ENCODE data around the gene PREX1.
"Not testable (repeated sequence)": the region's sequence is repeated elsewhere in the genome, so short reads cannot be mapped to it uniquely, and the experiment has no call there.

Gene PREX1

GRCh38 chr20:48599106-48599747, 228.6 kb downstream of the PREX1 start:
- no peak for DNase-seq

DNA sequence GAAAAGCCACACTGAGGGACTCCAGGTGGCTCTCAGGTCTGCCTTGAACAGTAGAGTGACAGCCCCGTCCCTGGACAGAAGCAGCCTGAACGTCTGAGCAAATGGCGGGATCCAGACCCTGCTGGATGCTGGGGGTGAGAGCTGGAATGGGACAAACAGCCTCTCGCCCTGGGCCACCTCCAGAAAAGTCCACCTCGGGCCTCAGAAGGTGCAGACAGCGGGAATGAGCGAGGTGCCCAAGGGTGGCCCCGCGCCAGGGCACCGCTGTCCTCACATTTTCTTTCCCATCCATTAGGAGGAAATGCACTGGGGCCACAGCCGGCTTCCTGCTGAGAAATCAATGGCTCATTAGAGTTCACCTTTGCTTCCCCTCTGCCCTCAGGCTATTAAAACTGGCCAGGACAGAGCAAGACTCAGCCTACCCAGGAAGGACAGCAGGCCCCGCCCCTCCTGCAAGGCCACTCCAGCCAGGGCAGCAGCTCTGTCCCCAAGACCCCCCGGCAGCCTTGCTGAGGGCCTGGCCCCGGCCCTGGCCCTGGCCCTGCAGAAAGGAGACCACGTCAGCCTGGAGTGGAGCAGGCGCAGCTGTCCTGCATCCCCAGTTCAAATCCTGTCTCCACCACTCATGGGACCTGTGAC, 229.4 kb downstream of the PREX1 start:
- not testable (repeated sequence) for DNase-seq

DNA sequence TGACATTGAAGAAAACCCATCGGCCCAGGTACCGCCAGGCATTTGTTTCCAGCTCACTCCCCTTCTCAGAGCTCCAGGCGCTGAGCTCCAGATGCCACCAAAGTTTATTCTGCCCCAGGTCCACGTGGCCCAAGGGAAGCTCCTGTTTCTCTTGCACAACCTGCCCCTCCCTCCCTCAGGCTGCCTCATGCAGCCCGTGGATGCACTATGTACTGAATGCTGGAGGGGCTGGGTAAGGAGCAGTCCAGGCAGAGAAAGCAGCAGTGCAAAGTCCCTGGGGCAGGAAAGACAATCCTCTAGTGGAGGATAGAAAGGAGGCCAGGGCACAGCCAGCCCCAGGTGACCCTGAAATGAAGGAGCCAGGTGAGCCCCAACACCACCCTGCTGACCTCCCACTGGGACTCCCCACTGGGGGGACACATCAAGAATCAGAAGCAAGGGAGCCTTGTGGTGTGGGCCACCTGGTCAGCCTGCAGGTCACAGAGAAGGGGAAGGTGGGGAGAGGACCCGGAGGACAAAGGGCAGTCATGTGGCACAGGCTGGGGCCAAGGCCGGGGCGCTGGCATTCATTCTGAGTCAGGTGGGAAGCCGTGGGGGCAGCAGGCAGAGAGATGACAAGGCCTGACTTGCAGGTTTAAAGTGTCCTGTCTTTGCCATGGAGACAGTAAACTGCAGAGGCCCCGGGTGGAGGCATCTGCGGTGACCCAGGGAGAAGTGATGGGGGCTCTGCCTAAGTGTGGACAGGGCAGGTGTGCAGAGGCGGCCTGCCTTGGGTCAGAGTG, 230.1 kb downstream of the PREX1 start:
- DNase-seq = no peak

DNA sequence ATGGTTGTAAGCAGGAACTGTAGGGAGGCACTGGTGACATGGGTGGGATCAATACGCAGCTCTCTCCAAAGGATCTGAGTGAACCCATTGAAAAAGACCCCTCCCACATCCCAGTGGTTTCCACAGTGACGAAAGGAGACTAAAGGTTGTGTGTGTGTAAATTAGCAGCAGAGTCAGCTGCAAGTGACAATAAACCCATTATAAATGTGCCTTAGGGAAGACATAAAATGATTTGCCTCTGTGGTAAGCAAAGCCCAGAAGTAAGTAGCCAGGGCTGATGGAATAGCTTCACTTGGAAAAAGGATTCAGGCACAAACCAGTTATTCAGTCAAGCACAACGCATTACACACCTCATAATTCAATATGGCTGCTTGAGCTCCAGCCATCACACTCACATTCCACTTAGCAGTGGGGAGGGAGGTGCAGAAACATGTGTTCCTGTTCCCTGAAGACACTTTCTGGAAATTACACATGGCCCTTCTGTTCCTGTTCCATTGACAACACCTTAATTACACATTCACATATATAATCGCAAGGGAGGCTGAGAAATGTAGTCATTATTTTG, 231.4 kb downstream of the PREX1 start:
- DNase-seq = no peak

DNA sequence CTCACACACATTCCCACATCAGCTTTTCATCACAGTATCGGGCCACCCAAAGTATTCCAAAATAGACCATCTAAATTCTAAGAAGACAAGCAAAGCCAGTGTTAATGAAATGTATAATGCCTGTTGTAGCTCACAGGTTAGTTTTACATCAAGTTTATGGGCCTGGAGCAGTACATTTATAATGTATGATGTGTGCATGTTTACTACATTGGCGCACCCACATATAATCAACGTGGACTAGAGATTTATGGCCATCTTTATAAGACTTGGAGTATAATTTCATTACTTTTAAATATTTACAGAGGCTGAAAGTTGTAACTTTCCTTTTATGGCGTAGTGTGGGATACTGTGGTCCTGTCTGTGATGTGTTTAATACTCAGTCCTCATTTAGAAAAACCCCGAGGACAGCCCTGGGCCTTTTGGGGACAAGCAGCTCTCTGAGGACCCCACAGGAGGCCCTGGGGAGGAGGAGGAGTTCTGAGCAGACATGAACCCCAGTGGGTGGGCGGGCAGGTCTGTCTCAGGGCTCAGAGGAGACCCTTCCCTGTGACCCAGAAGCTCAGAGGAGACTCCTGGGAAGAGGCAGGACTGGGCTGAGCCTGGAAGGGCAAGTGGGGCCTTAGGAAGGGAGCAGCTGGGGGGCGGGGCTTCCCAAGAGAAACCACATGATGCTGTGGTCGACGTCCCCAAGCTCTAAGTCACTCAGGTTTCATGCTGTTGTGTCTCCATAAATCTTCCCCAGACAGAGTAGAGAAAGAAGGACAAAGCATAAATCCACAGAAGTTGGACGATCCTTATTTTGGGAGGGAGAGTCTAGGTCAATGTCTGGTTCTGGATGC, 232.1 kb downstream of the PREX1 start:
- DNase-seq = no peak

GRCh38 chr20:48594533-48594932, 233.3 kb downstream of the PREX1 start:
- DNase-seq = no peak

DNA sequence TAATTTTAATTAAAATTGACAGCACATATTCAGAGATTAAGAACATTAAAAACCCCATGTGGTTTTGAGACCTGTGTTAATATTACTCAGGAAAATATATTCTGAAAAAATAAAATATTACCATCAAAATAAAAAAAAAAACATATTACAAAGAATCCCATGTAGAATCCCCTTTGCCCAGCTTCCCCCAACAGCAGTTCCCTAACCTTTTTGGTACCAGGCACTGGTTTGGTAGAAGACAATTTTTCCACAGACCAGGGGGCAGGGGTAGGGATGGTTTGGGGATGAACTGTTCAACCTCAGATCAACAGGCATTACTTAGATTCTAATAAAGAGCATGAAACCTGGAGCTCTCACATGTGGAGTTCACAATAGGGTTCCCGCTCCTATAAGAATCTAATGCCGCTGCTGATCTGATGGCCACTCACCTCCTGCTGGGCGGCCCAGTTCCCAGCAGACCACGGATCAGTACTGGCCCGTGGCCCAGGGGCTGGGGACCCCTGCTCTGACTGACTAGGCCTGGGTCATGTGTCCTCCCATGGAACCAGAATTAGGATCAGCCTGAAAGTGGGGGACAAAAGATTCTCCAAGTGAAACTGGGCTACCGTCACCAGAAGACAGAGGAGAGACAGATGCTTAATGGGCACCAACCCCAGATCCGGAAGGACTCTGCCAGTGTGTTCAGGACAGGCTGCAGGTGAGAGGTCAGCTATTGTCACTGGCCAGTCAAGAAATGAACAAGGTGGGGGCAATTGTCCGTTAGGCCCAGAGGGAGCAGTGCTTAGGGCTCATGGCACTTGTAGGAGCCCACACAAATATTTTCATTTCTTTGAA, 235.5 kb downstream of the PREX1 start:
- DNase-seq = no peak

GRCh38 chr20:48586730-48587129, 241.1 kb downstream of the PREX1 start:
- no peak for DNase-seq

DNA sequence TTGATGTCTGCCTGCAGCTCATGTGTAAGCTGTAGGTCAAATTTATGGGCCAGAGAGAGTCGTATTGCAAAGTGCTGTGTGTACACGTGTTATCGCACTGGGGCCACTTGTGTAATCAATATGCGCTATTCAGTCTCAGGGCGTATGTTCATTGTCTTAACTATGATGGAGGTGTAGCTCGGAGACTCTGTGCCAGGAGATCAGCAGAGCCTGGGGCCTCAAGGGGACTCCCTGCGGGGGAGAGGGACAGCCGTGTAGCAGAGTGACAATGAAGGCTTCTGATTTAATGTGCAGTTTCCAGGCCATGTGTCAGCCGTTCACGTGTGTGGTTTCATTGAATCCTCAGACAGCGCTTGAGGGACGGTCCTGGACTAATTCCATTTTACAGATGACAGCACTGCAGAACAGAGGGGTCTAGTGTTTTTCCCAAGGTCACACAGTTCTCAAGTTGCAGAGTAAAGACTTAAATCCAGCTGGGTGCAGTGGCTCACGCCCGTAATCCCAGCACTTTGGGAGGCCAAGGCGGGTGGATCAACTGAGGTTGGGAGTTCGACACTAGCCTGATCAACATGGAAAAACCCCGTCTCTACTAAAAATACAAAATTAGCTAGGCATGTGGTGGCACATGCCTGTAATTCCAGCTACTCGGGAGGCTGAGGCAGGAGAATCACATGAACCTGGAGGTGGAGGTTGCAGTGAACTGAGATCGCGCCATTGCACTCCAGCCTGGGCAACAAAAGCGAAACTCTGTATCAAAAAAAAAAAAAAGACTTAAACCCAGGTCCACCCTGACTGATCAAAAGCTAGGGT, 242.5 kb downstream of the PREX1 start:
- DNase-seq = no peak

DNA sequence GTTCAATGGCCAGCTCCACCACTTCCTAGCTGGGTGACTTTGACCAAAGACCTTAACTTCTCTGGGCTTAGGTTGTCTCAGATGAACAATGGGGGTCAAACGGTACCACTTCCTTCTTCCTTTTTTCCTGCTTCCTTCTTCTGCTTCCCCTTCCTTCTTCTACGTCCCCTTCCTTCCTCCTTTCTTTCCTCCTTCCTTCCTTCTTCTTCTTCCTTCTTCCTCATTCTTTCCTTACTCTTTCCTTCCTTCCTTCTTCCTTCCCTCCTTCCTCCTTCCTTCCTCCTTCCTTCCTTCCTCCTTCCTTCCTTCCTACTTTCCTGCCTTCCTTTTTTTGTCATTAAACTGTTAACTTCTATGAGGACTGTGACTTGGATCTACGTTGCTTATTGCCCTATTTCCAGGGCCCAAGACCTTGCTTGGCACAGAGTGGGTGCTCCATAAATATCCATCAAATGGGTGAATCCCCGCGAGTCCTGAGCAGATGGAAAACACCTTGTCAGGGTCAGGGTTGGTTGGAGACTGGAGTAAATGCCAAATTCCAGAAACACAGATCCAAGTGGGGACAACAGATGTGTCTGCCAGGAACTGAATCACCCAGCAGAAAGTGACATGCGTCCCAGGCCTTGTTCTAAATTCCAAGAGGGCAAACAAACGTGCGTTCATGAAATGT, 243.3 kb downstream of the PREX1 start:
- no peak for DNase-seq

DNA sequence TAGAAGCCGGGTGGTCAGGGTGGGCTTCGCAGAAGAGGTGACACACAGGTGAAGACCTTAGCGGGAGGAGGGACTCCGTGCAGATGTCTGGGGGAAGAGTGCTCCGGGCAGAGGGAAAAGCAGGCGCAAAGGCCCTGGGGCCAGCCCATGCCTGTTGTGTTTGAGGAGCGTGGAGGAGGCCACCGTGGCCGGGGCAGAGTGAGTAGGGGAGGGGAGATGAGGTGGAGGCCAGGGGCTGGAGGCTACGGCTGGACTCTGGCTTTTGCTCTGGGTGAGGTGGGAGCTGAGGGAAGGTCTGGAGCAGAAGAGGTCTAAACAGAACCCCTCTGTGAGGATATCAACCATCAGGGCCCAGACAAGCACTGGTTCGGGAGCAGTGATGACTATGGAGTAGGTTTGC, 244.0 kb downstream of the PREX1 start:
- no peak for DNase-seq

DNA sequence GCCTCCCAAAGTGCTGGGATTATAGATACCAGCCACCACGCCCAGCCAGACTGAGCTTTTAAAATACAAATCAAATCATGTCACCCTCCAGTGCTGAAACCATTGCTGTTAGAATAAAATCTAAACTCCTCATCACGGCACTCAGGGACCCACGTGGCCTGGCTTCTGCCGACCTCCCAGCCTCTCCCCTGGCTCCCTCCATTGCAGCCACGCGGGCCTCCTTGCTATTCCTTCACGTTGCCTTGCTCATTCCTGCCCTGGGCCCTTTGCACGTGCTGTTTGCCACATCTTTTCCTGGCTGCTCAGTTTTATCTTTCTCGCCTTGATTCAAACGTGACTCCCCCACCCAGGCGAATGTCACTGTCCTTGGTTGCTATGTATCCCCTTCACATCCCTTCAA, 244.6 kb downstream of the PREX1 start:
- no peak for DNase-seq

- no peak for DNase-seq
These were observed 245.2 kb downstream of the PREX1 start for GRCh38 chr20:48582673-48582985.

DNA sequence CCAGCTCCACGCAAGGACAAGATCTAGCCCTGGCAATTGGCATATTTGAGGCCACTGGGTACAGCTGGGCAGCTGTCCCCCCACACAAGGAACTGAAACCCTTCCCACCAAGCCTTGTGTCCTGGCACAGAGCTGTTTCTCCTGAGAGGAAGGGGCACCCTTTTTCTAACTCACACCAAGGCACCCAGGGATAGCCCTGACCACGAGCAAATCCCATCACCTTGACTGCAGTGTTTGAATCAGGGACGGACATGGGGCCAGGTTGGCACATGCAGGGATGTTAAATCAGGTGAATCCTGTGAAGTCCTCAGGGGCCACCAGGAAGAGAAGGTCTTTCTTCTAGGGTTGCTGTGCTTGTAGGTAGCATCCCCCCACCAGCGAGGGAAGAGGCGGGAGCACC, 246.6 kb downstream of the PREX1 start:
- no peak for DNase-seq

- DNase-seq = no peak
These were observed 249.3 kb downstream of the PREX1 start for GRCh38 chr20:48578397-48579098.

DNA sequence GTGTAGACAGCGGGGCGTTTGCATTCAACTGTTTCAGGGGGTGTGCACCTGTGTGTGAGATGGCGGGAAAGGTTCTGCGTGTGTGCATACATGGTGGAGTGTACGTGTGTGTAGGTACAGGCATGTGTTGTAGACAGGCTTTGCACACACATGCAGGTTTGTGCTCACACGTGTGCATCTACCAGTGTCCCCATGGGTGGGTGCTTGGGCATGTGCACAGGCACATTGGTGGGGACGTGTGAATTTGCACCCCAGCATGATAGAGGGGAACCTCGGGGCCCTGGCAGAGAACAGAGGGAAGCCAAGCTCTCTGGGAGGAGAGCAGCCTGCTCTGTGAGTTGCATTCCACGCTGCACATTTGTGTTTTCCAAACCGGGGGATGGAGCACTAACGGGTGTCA, 250.2 kb downstream of the PREX1 start:
- no peak for DNase-seq

- DNase-seq = no peak
These were observed 253.4 kb downstream of the PREX1 start for GRCh38 chr20:48574383-48574782.

Data from fibroblast of skin of abdomen (primary cell).